ENCODE results near the gene RIT2. TPM values are rescaled to one million over a fixed set of nuclear protein-coding genes. Genes with fewer than 3 reads are reported as not detected.

RIT2 gene
- total and polyA plus RNA-seq, 10 donors: not detected

DNA sequence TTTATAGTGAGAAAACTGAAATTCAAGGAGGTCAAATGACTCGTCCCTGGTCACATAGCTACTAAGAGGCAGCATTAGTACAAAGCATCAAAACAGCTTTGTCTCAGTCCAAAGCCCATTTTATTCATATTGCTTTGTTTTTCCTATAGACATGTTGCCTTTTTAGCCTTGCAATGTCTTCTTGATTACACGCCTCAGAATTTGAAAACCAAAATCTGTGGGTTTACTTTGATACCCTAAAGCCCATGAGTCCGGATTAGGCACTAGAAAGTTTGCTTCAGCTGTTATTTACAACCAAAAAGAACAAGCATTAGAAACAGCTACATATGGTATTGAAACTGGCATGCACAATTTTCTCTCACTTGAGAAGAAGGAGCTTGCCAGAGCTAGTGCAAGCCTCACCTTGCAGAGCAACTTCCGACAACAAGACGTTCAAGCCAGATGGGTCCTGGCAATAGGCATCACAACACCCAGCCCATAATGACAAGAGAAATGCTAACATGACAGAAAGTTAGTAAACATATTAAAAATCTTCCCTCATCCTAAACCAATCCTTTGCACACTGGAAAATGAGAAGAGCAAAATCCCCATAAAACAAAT lies 276.8 kb downstream of the RIT2 start:
- Histone ChIP-seq H3K4me1 (no peaks in the 10 kb centered on the region), H3K27me3 (replicated peaks in 1 of 7) (no peaks in the 10 kb centered on the region), H3K9me3 (peaks cover 0 to 22% (median 2%) of the 10 kb centered on the region in 8 donors), H3K36me3 (no peaks in the 10 kb centered on the region), H3K27ac (no peak overlapping the region), H3K4me3 (no peak overlapping the region)
- intact Hi-C loops (cut with DNase I; ENCODE audit: low total_unique reads): no loop called here
- no peak for DNase-seq
- TF ChIP-seq, protein P1, sequence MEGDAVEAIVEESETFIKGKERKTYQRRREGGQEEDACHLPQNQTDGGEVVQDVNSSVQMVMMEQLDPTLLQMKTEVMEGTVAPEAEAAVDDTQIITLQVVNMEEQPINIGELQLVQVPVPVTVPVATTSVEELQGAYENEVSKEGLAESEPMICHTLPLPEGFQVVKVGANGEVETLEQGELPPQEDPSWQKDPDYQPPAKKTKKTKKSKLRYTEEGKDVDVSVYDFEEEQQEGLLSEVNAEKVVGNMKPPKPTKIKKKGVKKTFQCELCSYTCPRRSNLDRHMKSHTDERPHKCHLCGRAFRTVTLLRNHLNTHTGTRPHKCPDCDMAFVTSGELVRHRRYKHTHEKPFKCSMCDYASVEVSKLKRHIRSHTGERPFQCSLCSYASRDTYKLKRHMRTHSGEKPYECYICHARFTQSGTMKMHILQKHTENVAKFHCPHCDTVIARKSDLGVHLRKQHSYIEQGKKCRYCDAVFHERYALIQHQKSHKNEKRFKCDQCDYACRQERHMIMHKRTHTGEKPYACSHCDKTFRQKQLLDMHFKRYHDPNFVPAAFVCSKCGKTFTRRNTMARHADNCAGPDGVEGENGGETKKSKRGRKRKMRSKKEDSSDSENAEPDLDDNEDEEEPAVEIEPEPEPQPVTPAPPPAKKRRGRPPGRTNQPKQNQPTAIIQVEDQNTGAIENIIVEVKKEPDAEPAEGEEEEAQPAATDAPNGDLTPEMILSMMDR (IDR thresholded peaks at IDR 0.05 in 8 of 11, conservative IDR thresholded peaks at IDR 0.05 in 3 of 11): no peak
- no peak for TF ChIP-seq POLR2AphosphoS5 (IDR thresholded peaks at IDR 0.05)
- no peak for TF ChIP-seq POLR2A (IDR thresholded peaks at IDR 0.05)
- WGBS, 5 donors: 76 to 89% (median 83%) methylated on average over 5 of the region's 5 CpGs

DNA sequence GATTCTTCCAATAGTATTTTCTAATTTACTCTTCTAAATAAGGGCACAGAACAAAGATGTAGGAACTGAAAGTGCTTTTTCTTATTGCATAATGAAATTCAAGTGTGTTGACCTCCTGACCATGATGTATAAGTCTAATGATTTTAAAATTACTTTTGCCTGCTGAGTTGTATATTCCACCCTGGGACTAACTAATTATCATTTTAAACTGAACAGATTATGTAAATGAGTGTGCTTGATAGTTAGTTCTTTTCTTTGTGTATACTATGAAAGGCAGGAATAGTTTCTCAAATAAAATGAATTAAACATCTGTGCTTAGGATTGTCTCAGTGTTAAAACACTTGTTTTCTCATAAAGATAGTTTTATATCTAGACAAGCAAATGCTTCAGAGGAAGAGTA lies 284.5 kb downstream of the RIT2 start:
- H3K9me3 ChIP-seq: no peaks in the 10 kb centered on the region
- no peaks in the 10 kb centered on the region for H3K4me1 ChIP-seq
- intact Hi-C loops (cut with DNase I; ENCODE audit: low total_unique reads): no loop called here
- H3K4me3 ChIP-seq: no peak overlapping the region
- no peaks in the 10 kb centered on the region for H3K36me3 ChIP-seq
- H3K27me3 ChIP-seq (replicated peaks in 1 of 7): no peaks in the 10 kb centered on the region
- no peak overlapping the region for H3K27ac ChIP-seq
- no peak for DNase-seq
- TF ChIP-seq, protein P1 (IDR thresholded peaks at IDR 0.05 in 8 of 11, conservative IDR thresholded peaks at IDR 0.05 in 3 of 11): no peak
- TF ChIP-seq POLR2AphosphoS5 (IDR thresholded peaks at IDR 0.05) (no peak), POLR2A (IDR thresholded peaks at IDR 0.05) (no peak)

DNA sequence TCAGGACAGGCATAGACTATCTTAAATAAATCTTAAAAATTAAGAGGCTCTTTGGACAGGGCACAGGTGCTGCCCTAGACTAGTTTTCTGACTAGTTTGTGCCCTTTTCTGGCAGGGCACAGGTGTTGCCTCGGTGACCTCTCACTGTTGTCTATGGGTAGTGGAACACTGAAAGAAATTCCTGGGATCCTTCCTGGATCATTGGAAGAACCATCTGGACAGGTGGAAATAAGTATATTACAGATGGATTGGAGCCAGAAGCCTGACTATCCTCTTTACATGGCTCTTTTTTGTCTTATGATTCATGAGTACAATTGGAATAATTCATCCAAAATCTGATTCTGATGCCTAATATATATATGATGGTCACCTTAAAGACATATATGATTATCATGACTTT lies 286.6 kb downstream of the RIT2 start:
- TF ChIP-seq, protein P1 (IDR thresholded peaks at IDR 0.05 in 8 of 11, conservative IDR thresholded peaks at IDR 0.05 in 3 of 11): no peak
- no peak for TF ChIP-seq POLR2AphosphoS5 (IDR thresholded peaks at IDR 0.05)
- TF ChIP-seq POLR2A (IDR thresholded peaks at IDR 0.05): no peak
- no peak overlapping the region for H3K4me3 ChIP-seq
- intact Hi-C loops (cut with DNase I; ENCODE audit: low total_unique reads): no loop called here
- no peaks in the 10 kb centered on the region for H3K36me3 ChIP-seq
- no peak overlapping the region for H3K27ac ChIP-seq
- DNase-seq: no peak
- whole genome bisulfite sequencing, 5 donors: 85 to 97% (median 93%) methylated on average over 1 of the region's 1 CpG
- H3K9me3 ChIP-seq: no peaks in the 10 kb centered on the region
- no peaks in the 10 kb centered on the region for H3K4me1 ChIP-seq
- no peaks in the 10 kb centered on the region for H3K27me3 ChIP-seq (replicated peaks in 1 of 7)

DNA sequence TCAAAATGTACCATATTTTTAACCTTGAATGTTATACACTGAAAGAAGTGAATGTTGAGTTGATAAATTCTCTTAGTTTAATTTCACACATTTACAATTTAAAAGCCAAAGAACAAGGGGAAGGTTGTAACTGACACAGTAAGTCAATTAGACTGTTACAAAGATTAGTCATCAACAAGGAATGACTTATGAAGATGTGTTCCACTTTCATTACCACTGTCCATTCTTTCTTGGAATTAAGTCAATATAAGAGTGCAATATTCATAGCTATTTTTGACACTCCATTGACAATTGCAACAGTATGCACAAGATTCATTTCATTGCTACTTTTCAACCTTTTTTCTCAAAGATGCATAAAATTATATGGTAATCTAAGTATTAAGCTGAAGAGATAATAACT lies 291.3 kb downstream of the RIT2 start:
- Histone ChIP-seq H3K4me1 (no peaks in the 10 kb centered on the region), H3K27ac (no peak overlapping the region), H3K4me3 (no peak overlapping the region), H3K9me3 (no peaks in the 10 kb centered on the region), H3K27me3 (replicated peaks in 1 of 7) (no peaks in the 10 kb centered on the region), H3K36me3 (no peaks in the 10 kb centered on the region)
- DNase-seq: no peak
- TF ChIP-seq POLR2AphosphoS5 (IDR thresholded peaks at IDR 0.05) (no peak), POLR2A (IDR thresholded peaks at IDR 0.05) (no peak)
- TF ChIP-seq, protein P1 (IDR thresholded peaks at IDR 0.05 in 8 of 11, conservative IDR thresholded peaks at IDR 0.05 in 3 of 11): no peak
- intact Hi-C loops (cut with DNase I; ENCODE audit: low total_unique reads): no loop called here

Measured in spleen (tissue), 11 donors.